ENCODE results near the gene STX11. TPM values are rescaled to one million over a fixed set of nuclear protein-coding genes. Genes with fewer than 3 reads are reported as not detected.

The STX11 gene
- total RNA-seq, 3 donors from 2014 or later: 20.0 to 46.4 (median 22.8) TPM

- Histone ChIP-seq H3K4me3 (no peak overlapping the region), H3K36me3 (no peaks in the 10 kb centered on the region), H3K27ac (no peak overlapping the region), H3K27me3 (no peaks in the 10 kb centered on the region), H3K9me3 (no peaks in the 10 kb centered on the region), H3K4me1 (no peaks in the 10 kb centered on the region)
- no peak for DNase-seq (ENCODE audit: low spot score in 2 of 2)
- intact Hi-C loops (cut with DNase I; ENCODE audit: low total_unique reads): loop anchor here (10.0 kb wide), 1 partner anchor 1023 kb away; no protein-coding TSS in a partner anchor
- TF ChIP-seq POLR2A (IDR thresholded peaks at IDR 0.05) (no peak), CTCF (IDR thresholded peaks at IDR 0.05) (no peak), POLR2AphosphoS5 (IDR thresholded peaks at IDR 0.05) (no peak)
Measured at GRCh38 chr6:144141470-144141869, 8.8 kb upstream of the STX11 start.

- intact Hi-C loops (cut with DNase I; ENCODE audit: low total_unique reads): loop anchor here (10.0 kb wide), 1 partner anchor 1022 kb away; no protein-coding TSS in a partner anchor
- no peak overlapping the region for H3K4me3 ChIP-seq
- no peaks in the 10 kb centered on the region for H3K36me3 ChIP-seq
- no peak overlapping the region for H3K27ac ChIP-seq
- DNase-seq (ENCODE audit: low spot score in 2 of 2): no peak
- TF ChIP-seq CTCF (IDR thresholded peaks at IDR 0.05): no peak
- no peak for TF ChIP-seq POLR2AphosphoS5 (IDR thresholded peaks at IDR 0.05)
- TF ChIP-seq POLR2A (IDR thresholded peaks at IDR 0.05): no peak
- H3K27me3 ChIP-seq: no peaks in the 10 kb centered on the region
- H3K4me1 ChIP-seq: no peaks in the 10 kb centered on the region
- no peaks in the 10 kb centered on the region for H3K9me3 ChIP-seq
Measured at GRCh38 chr6:144143106-144143505, 7.2 kb upstream of the STX11 start.

- Histone ChIP-seq H3K27me3 (no peaks in the 10 kb centered on the region), H3K36me3 (no peaks in the 10 kb centered on the region), H3K9me3 (no peaks in the 10 kb centered on the region), H3K4me3 (no peak overlapping the region), H3K4me1 (no peaks in the 10 kb centered on the region), H3K27ac (no peak overlapping the region)
- TF ChIP-seq POLR2A (IDR thresholded peaks at IDR 0.05): no peak
- TF ChIP-seq CTCF (IDR thresholded peaks at IDR 0.05): no peak
- no peak for TF ChIP-seq POLR2AphosphoS5 (IDR thresholded peaks at IDR 0.05)
- DNase-seq (ENCODE audit: low spot score in 2 of 2): no peak
- intact Hi-C loops (cut with DNase I; ENCODE audit: low total_unique reads): loop anchor here (10.0 kb wide), 1 partner anchor 1021 kb away; no protein-coding TSS in a partner anchor
Measured at GRCh38 chr6:144143878-144144277, 6.4 kb upstream of the STX11 start.

GRCh38 chr6:144144996-144145395 lies 5.3 kb upstream of the STX11 start:
- no peaks in the 10 kb centered on the region for H3K36me3 ChIP-seq
- no peak overlapping the region for H3K27ac ChIP-seq
- no peaks in the 10 kb centered on the region for H3K4me1 ChIP-seq
- TF ChIP-seq POLR2A (IDR thresholded peaks at IDR 0.05): no peak
- no peak for TF ChIP-seq CTCF (IDR thresholded peaks at IDR 0.05)
- no peak for TF ChIP-seq POLR2AphosphoS5 (IDR thresholded peaks at IDR 0.05)
- DNase-seq (ENCODE audit: low spot score in 2 of 2): no peak
- H3K27me3 ChIP-seq: no peaks in the 10 kb centered on the region
- no peaks in the 10 kb centered on the region for H3K9me3 ChIP-seq
- H3K4me3 ChIP-seq: no peak overlapping the region
- intact Hi-C loops (cut with DNase I; ENCODE audit: low total_unique reads): loop anchor here (10.0 kb wide), 1 partner anchor 1020 kb away; no protein-coding TSS in a partner anchor

- Histone ChIP-seq H3K9me3 (no peaks in the 10 kb centered on the region), H3K4me1 (no peaks in the 10 kb centered on the region), H3K36me3 (no peaks in the 10 kb centered on the region), H3K27me3 (no peaks in the 10 kb centered on the region), H3K27ac (no peak overlapping the region), H3K4me3 (no peak overlapping the region)
- TF ChIP-seq CTCF (IDR thresholded peaks at IDR 0.05) (no peak), POLR2A (IDR thresholded peaks at IDR 0.05) (no peak), POLR2AphosphoS5 (IDR thresholded peaks at IDR 0.05) (no peak)
- intact Hi-C loops (cut with DNase I; ENCODE audit: low total_unique reads): loop anchor here (10.0 kb wide), 1 partner anchor 1019 kb away; no protein-coding TSS in a partner anchor
- DNase-seq (ENCODE audit: low spot score in 2 of 2): no peak
Measured at GRCh38 chr6:144145541-144145940, 4.8 kb upstream of the STX11 start.

All from breast epithelium (tissue), 4 donors.